AG10803 (cell line): Measurements from ENCODE around the gene PSMD5.

Source experiments
- DNase-seq: peaks from one replicate; pipeline ENCODE4 v3.0.0; 2010; ENCODE audit warnings: low read depth
- H3K4me3 ChIP-seq: 2 replicates; pipeline ENCODE4 v1.5.1; 2011; ENCODE audit warnings: mild to moderate bottlenecking, low read length, control low read depth
- CTCF ChIP-seq: conservative IDR thresholded peaks from 2 replicates; pipeline ENCODE4 v1.5.1; 2011; ENCODE audit warnings: mild to moderate bottlenecking, low read length, control low read depth, inconsistent platforms

Gene PSMD5

GRCh38 chr9:120776788-120777187, 65.9 kb downstream of the PSMD5 start:
- DNase-seq, result no peak
- no peak overlapping the region for H3K4me3 ChIP-seq
- TF ChIP-seq CTCF, result no peak

- TF ChIP-seq CTCF, result no peak
- DNase-seq, result no peak
- no peak overlapping the region for H3K4me3 ChIP-seq
These were observed 66.9 kb downstream of the PSMD5 start for GRCh38 chr9:120775859-120776258.

- DNase-seq, result no peak
- TF ChIP-seq CTCF, result no peak
- H3K4me3 ChIP-seq, result no peak overlapping the region
These were observed 68.0 kb downstream of the PSMD5 start for GRCh38 chr9:120774719-120775118.

- no peak for DNase-seq
- TF ChIP-seq CTCF, result no peak
- no peak overlapping the region for H3K4me3 ChIP-seq
These were observed 69.5 kb downstream of the PSMD5 start for GRCh38 chr9:120773256-120773655.

GRCh38 chr9:120770931-120771330, 71.8 kb downstream of the PSMD5 start:
- no peak overlapping the region for H3K4me3 ChIP-seq
- DNase-seq, result no peak
- TF ChIP-seq CTCF, result no peak

GRCh38 chr9:120768886-120769285, 73.8 kb downstream of the PSMD5 start:
- TF ChIP-seq CTCF, result no peak
- DNase-seq, result no peak
- H3K4me3 ChIP-seq, result no peak overlapping the region

- DNase-seq, result no peak
- H3K4me3 ChIP-seq, result no peak overlapping the region
- no peak for TF ChIP-seq CTCF
These were observed 74.5 kb downstream of the PSMD5 start for GRCh38 chr9:120768247-120768646.
